ENCODE results near the gene KLF7. TPM values are rescaled to one million over a fixed set of nuclear protein-coding genes. Genes with fewer than 3 reads are reported as not detected.

Gene KLF7
- polyA plus RNA-seq, 1 donor from 2014 or later = 31.5 TPM

GRCh38 chr2:207066166-207066565 is 99.6 kb downstream of the KLF7 start:
- no peaks in the 10 kb centered on the region for H3K36me3 ChIP-seq (ENCODE audit: insufficient read depth, low read length)
- H3K27me3 ChIP-seq (ENCODE audit: insufficient read depth, low read depth, low read length) = no peaks in the 10 kb centered on the region
- H3K4me3 ChIP-seq (ENCODE audit: low read length) = no peak overlapping the region
- no peak overlapping the region for H3K27ac ChIP-seq (ENCODE audit: low read length)
- no peak overlapping the region for H2AFZ ChIP-seq (ENCODE audit: low read depth, low read length)
- H3K9me2 ChIP-seq (ENCODE audit: insufficient read depth, low read length) = no peaks in the 10 kb centered on the region
- no peaks in the 10 kb centered on the region for H3F3A ChIP-seq (ENCODE audit: insufficient read depth, low read length, poor library complexity, severe bottlenecking)
- no peaks in the 10 kb centered on the region for H4K20me1 ChIP-seq (ENCODE audit: insufficient read depth)
- TF ChIP-seq TAF1 (IDR thresholded peaks at IDR 0.05; ENCODE audit: low read depth) (no peak), POLR2AphosphoS5 (IDR thresholded peaks at IDR 0.05) (no peak), RAD21 (conservative IDR thresholded peaks at IDR 0.05) (no peak), CTCF (IDR thresholded peaks at IDR 0.05; ENCODE audit: poor library complexity, severe bottlenecking) (no peak), EZH2 (IDR thresholded peaks at IDR 0.05; ENCODE audit: borderline replicate concordance, insufficient read depth, low read length, poor library complexity, severe bottlenecking) (no peak), SMC3 (conservative IDR thresholded peaks at IDR 0.05; ENCODE audit: poor library complexity) (no peak), MXI1 (conservative IDR thresholded peaks at IDR 0.05; ENCODE audit: poor library complexity, severe bottlenecking) (no peak), EP300 (conservative IDR thresholded peaks at IDR 0.05; ENCODE audit: poor library complexity, severe bottlenecking) (no peak), REST (IDR thresholded peaks at IDR 0.05; ENCODE audit: borderline replicate concordance) (no peak)
- no peaks in the 10 kb centered on the region for H3K9me3 ChIP-seq (ENCODE audit: low read length)
- H3K9ac ChIP-seq (ENCODE audit: low read length) = no peak overlapping the region
- no peak overlapping the region for H3K4me2 ChIP-seq (ENCODE audit: low read length)
- no peaks in the 10 kb centered on the region for H3K79me2 ChIP-seq (replicated peaks; ENCODE audit: insufficient read depth, low read length)

- Histone ChIP-seq H3K9me2 (ENCODE audit: insufficient read depth, low read length) (no peaks in the 10 kb centered on the region), H3K4me2 (ENCODE audit: low read length) (no peak overlapping the region), H3K27ac (ENCODE audit: low read length) (no peak overlapping the region), H3F3A (ENCODE audit: insufficient read depth, low read length, poor library complexity, severe bottlenecking) (no peaks in the 10 kb centered on the region), H4K20me1 (ENCODE audit: insufficient read depth) (no peaks in the 10 kb centered on the region), H3K9me3 (ENCODE audit: low read length) (no peaks in the 10 kb centered on the region), H3K4me3 (ENCODE audit: low read length) (no peak overlapping the region), H3K36me3 (ENCODE audit: insufficient read depth, low read length) (no peaks in the 10 kb centered on the region), H3K27me3 (ENCODE audit: insufficient read depth, low read depth, low read length) (no peaks in the 10 kb centered on the region), H2AFZ (ENCODE audit: low read depth, low read length) (no peak overlapping the region), H3K9ac (ENCODE audit: low read length) (no peak overlapping the region), H3K79me2 (replicated peaks; ENCODE audit: insufficient read depth, low read length) (no peaks in the 10 kb centered on the region)
- TF ChIP-seq POLR2AphosphoS5 (IDR thresholded peaks at IDR 0.05) = no peak
- TF ChIP-seq RAD21 (conservative IDR thresholded peaks at IDR 0.05) = no peak
- TF ChIP-seq SMC3 (conservative IDR thresholded peaks at IDR 0.05; ENCODE audit: poor library complexity) = no peak
- TF ChIP-seq MXI1 (conservative IDR thresholded peaks at IDR 0.05; ENCODE audit: poor library complexity, severe bottlenecking) = no peak
- no peak for TF ChIP-seq TAF1 (IDR thresholded peaks at IDR 0.05; ENCODE audit: low read depth)
- no peak for TF ChIP-seq EP300 (conservative IDR thresholded peaks at IDR 0.05; ENCODE audit: poor library complexity, severe bottlenecking)
- no peak for TF ChIP-seq EZH2 (IDR thresholded peaks at IDR 0.05; ENCODE audit: borderline replicate concordance, insufficient read depth, low read length, poor library complexity, severe bottlenecking)
- TF ChIP-seq REST (IDR thresholded peaks at IDR 0.05; ENCODE audit: borderline replicate concordance) = no peak
- no peak for TF ChIP-seq CTCF (IDR thresholded peaks at IDR 0.05; ENCODE audit: poor library complexity, severe bottlenecking)
Observed at GRCh38 chr2:207064128-207064690, 101.5 kb downstream of the KLF7 start.
